ENCODE data around the gene AQP1.

GRCh38 chr7:30873656-30874055 lies 38.0 kb upstream of the AQP1 start:
- TF ChIP-seq EP300 (IDR thresholded peaks at IDR 0.05) (no peak), CTCF (IDR thresholded peaks at IDR 0.05) (no peak)
